HUES6 (cell line): Measurements from ENCODE around the gene OVCH2.

Experiments
- H3K27ac ChIP-seq: 2 replicates; pipeline ENCODE4 v1.7.0; 2013; ENCODE audit warnings: low read depth, mild to moderate bottlenecking, low read length, inconsistent platforms
- H3K27me3 ChIP-seq: 2 replicates; pipeline ENCODE4 v1.6.1; 2013; ENCODE audit warnings: low read length; ENCODE audit not compliant: control insufficient read depth, insufficient read depth
- H3K36me3 ChIP-seq: 2 replicates; pipeline ENCODE4 v1.6.1; 2013; ENCODE audit warnings: low read length; ENCODE audit not compliant: control insufficient read depth, insufficient read depth
- H3K4me1 ChIP-seq: 2 replicates; pipeline ENCODE4 v1.6.1; 2013; ENCODE audit warnings: low read length; ENCODE audit not compliant: control insufficient read depth, insufficient read depth
- H3K4me3 ChIP-seq: 2 replicates; pipeline ENCODE4 v1.5.1; 2013; ENCODE audit warnings: low read depth, low read length
- H3K9ac ChIP-seq: one replicate; pipeline ENCODE4 v1.6.1; 2013; ENCODE audit warnings: mild to moderate bottlenecking, low read length
- H3K9me3 ChIP-seq: 2 replicates; pipeline ENCODE4 v1.6.1; 2013; ENCODE audit warnings: low read depth, low read length; ENCODE audit not compliant: control insufficient read depth, insufficient read depth

The OVCH2 gene

GRCh38 chr11:7688238-7688826 lies 17.9 kb downstream of the OVCH2 start:
- Histone ChIP-seq H3K9ac (no peak overlapping the region), H3K36me3 (no peaks in the 10 kb centered on the region), H3K4me3 (no peak overlapping the region), H3K4me1 (peaks cover 8% of the 10 kb centered on the region), H3K27me3 (no peaks in the 10 kb centered on the region), H3K9me3 (no peaks in the 10 kb centered on the region), H3K27ac (no peak overlapping the region)

GRCh38 chr11:7687386-7687785 lies 18.9 kb downstream of the OVCH2 start:
- H3K4me3 ChIP-seq, result no peak overlapping the region
- no peaks in the 10 kb centered on the region for H3K27me3 ChIP-seq
- H3K36me3 ChIP-seq, result no peaks in the 10 kb centered on the region
- H3K4me1 ChIP-seq, result peaks cover 8% of the 10 kb centered on the region
- H3K9me3 ChIP-seq, result no peaks in the 10 kb centered on the region
- H3K27ac ChIP-seq, result no peak overlapping the region
- no peak overlapping the region for H3K9ac ChIP-seq

GRCh38 chr11:7686761-7687160 lies 19.5 kb downstream of the OVCH2 start:
- Histone ChIP-seq H3K27me3 (no peaks in the 10 kb centered on the region), H3K9me3 (no peaks in the 10 kb centered on the region), H3K4me1 (peaks cover 8% of the 10 kb centered on the region), H3K4me3 (no peak overlapping the region), H3K36me3 (no peaks in the 10 kb centered on the region), H3K27ac (no peak overlapping the region), H3K9ac (no peak overlapping the region)

- Histone ChIP-seq H3K4me1 (peaks cover 15% of the 10 kb centered on the region), H3K9ac (no peak overlapping the region), H3K36me3 (no peaks in the 10 kb centered on the region), H3K4me3 (no peak overlapping the region), H3K9me3 (no peaks in the 10 kb centered on the region), H3K27me3 (no peaks in the 10 kb centered on the region), H3K27ac (no peak overlapping the region)
Observed at GRCh38 chr11:7683571-7683970, 22.7 kb downstream of the OVCH2 start.

GRCh38 chr11:7677796-7678201 lies 28.5 kb downstream of the OVCH2 start:
- Histone ChIP-seq H3K9me3 (no peaks in the 10 kb centered on the region), H3K4me3 (no peak overlapping the region), H3K27me3 (no peaks in the 10 kb centered on the region; the same call in 1 of the 2 replicates), H3K9ac (no peak overlapping the region), H3K36me3 (no peaks in the 10 kb centered on the region), H3K4me1 (peaks cover 32% of the 10 kb centered on the region), H3K27ac (no peak overlapping the region)

- Histone ChIP-seq H3K36me3 (no peaks in the 10 kb centered on the region), H3K4me1 (peaks cover 32% of the 10 kb centered on the region), H3K27ac (no peak overlapping the region), H3K9me3 (no peaks in the 10 kb centered on the region), H3K4me3 (no peak overlapping the region), H3K27me3 (no peaks in the 10 kb centered on the region; the same call in 1 of the 2 replicates), H3K9ac (no peak overlapping the region)
Observed at GRCh38 chr11:7677071-7677470, 29.2 kb downstream of the OVCH2 start.

GRCh38 chr11:7675631-7676030 lies 30.6 kb downstream of the OVCH2 start:
- no peak overlapping the region for H3K9ac ChIP-seq
- H3K27ac ChIP-seq, result no peak overlapping the region
- H3K9me3 ChIP-seq, result no peaks in the 10 kb centered on the region
- no peaks in the 10 kb centered on the region; the same call in 1 of the 2 replicates for H3K27me3 ChIP-seq
- no peaks in the 10 kb centered on the region for H3K36me3 ChIP-seq
- no peak overlapping the region for H3K4me3 ChIP-seq
- peaks cover 32% of the 10 kb centered on the region for H3K4me1 ChIP-seq

- H3K4me1 ChIP-seq, result peaks cover 28% of the 10 kb centered on the region
- H3K27ac ChIP-seq, result peak overlapping the region; percentile 63; the same call in 1 of the 2 replicates
- H3K9ac ChIP-seq, result peak overlapping the region; percentile 63
- no peaks in the 10 kb centered on the region; the same call in 1 of the 2 replicates for H3K27me3 ChIP-seq
- no peaks in the 10 kb centered on the region for H3K9me3 ChIP-seq
- H3K4me3 ChIP-seq, result peak overlapping the region; percentile 61
- H3K36me3 ChIP-seq, result peaks cover 6% of the 10 kb centered on the region
Observed at GRCh38 chr11:7673724-7674434, 32.4 kb downstream of the OVCH2 start.

- H3K4me3 ChIP-seq, result peak within 1 kb of the TSS; percentile 61
Observed at GRCh38 chr11:7672960-7673723, 33.1 kb downstream of the OVCH2 start, which contains the start of gene CYB5R2. TSS of gene CYB5R2 (minus strand) at chr11:7673500. CDS start at chr11:7672825, 675 bp downstream.

GRCh38 chr11:7672276-7672959 lies 33.9 kb downstream of the OVCH2 start:
- Histone ChIP-seq H3K27ac (no peak overlapping the region), H3K27me3 (no peaks in the 10 kb centered on the region; the same call in 1 of the 2 replicates), H3K36me3 (peaks cover 18% of the 10 kb centered on the region), H3K9me3 (no peaks in the 10 kb centered on the region), H3K4me1 (peaks cover 24% of the 10 kb centered on the region), H3K4me3 (peak overlapping the region; percentile 61; the same call in 1 of the 2 replicates), H3K9ac (no peak overlapping the region)

More at GRCh38 chr11:7672960-7673723, 33.1 kb downstream of the OVCH2 start, which contains the start of gene CYB5R2:
- peak within 1 kb of the TSS; percentile 63; the same call in 1 of the 2 replicates for H3K27ac ChIP-seq
- no peaks in the 10 kb centered on the region for H3K9me3 ChIP-seq
- peaks cover 26% of the 10 kb centered on the region for H3K4me1 ChIP-seq
- no peaks in the 10 kb centered on the region; the same call in 1 of the 2 replicates for H3K27me3 ChIP-seq
- peaks cover 11% of the 10 kb centered on the region for H3K36me3 ChIP-seq
- H3K9ac ChIP-seq, result peak within 1 kb of the TSS; percentile 63
